HepG2 (cell line): ENCODE measurements around the gene ZNF630.
"Not testable (repeated sequence)": the region's sequence is repeated elsewhere in the genome, so short reads cannot be mapped to it uniquely, and the experiment has no call there.

Source experiments
- TF ChIP-seq, protein P1 (sequence below): sonication (generic); formaldehyde crosslinking; IDR thresholded peaks from 2 replicates; pipeline ENCODE4 v1.5.0; 2020; ENCODE audit warnings: mild to moderate bottlenecking, missing genetic modification reagents, moderate library complexity
- TF ChIP-seq, protein P2 (sequence below): sonication (generic); formaldehyde crosslinking; IDR thresholded peaks from 2 replicates; pipeline ENCODE4 v1.4.0; 2020; ENCODE audit warnings: missing genetic modification reagents

DNA sequence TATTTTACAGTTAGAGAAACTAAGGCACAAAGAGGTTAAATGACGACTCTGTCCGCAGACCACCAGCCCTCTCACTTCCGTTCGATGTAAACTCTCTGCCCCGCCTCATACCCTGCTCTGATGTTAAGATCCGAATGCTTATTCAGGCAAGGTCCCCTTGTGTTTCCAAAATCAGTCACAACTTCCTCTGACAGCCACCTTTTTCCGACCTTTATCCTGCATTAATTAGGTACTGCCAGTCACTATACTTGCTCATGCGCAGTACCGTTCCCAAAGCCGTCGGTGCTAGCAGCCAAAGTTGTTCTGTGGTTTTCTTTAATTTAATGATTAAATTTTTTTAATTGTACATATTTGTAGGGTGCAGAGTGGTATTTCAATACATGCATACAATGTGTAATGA, 51.0 kb downstream of the ZNF630 start:
- TF ChIP-seq, protein P1, sequence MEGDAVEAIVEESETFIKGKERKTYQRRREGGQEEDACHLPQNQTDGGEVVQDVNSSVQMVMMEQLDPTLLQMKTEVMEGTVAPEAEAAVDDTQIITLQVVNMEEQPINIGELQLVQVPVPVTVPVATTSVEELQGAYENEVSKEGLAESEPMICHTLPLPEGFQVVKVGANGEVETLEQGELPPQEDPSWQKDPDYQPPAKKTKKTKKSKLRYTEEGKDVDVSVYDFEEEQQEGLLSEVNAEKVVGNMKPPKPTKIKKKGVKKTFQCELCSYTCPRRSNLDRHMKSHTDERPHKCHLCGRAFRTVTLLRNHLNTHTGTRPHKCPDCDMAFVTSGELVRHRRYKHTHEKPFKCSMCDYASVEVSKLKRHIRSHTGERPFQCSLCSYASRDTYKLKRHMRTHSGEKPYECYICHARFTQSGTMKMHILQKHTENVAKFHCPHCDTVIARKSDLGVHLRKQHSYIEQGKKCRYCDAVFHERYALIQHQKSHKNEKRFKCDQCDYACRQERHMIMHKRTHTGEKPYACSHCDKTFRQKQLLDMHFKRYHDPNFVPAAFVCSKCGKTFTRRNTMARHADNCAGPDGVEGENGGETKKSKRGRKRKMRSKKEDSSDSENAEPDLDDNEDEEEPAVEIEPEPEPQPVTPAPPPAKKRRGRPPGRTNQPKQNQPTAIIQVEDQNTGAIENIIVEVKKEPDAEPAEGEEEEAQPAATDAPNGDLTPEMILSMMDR (CRISPR knock-in tag), result not testable (repeated sequence)
- TF ChIP-seq, protein P2, sequence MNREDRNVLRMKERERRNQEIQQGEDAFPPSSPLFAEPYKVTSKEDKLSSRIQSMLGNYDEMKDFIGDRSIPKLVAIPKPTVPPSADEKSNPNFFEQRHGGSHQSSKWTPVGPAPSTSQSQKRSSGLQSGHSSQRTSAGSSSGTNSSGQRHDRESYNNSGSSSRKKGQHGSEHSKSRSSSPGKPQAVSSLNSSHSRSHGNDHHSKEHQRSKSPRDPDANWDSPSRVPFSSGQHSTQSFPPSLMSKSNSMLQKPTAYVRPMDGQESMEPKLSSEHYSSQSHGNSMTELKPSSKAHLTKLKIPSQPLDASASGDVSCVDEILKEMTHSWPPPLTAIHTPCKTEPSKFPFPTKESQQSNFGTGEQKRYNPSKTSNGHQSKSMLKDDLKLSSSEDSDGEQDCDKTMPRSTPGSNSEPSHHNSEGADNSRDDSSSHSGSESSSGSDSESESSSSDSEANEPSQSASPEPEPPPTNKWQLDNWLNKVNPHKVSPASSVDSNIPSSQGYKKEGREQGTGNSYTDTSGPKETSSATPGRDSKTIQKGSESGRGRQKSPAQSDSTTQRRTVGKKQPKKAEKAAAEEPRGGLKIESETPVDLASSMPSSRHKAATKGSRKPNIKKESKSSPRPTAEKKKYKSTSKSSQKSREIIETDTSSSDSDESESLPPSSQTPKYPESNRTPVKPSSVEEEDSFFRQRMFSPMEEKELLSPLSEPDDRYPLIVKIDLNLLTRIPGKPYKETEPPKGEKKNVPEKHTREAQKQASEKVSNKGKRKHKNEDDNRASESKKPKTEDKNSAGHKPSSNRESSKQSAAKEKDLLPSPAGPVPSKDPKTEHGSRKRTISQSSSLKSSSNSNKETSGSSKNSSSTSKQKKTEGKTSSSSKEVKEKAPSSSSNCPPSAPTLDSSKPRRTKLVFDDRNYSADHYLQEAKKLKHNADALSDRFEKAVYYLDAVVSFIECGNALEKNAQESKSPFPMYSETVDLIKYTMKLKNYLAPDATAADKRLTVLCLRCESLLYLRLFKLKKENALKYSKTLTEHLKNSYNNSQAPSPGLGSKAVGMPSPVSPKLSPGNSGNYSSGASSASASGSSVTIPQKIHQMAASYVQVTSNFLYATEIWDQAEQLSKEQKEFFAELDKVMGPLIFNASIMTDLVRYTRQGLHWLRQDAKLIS (CRISPR knock-in tag), result not testable (repeated sequence)
